Measurements from ENCODE around the gene GYPB. TPM values are rescaled to one million over a fixed set of nuclear protein-coding genes. Genes with fewer than 3 reads are reported as not detected.
"Not testable (repeated sequence)": the region's sequence is repeated elsewhere in the genome, so short reads cannot be mapped to it uniquely, and the experiment has no call there.

Gene GYPB
- 35.2 TPM for total RNA-seq (ENCODE audit: insufficient read depth, low replicate concordance)

DNA sequence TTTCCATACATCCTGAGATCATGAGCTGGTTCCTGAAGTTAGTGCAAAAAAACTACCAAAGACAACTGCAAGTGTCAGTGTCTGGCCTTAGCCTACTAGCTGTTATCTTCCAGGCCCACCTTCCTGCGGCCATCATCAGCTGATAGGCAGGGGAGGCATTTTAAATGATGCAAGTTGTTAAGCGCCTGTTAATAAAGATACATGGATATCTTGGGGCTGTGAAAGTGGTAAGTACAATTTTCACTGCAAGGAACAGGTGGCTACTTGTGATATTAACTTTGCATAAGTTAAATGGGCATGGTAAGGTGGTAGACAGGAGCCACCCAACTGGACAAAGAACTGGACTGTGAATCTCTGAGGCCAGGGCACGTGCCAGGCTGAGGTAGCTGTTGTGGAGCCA, at the start of gene GYPB:
GYPB (minus strand) TSS at position 104 of the 400 bp plus-strand sequence; CDS start at position 11, 93 bp downstream.
- DNase-seq (ENCODE audit: low spot score), result not testable (repeated sequence)

DNA sequence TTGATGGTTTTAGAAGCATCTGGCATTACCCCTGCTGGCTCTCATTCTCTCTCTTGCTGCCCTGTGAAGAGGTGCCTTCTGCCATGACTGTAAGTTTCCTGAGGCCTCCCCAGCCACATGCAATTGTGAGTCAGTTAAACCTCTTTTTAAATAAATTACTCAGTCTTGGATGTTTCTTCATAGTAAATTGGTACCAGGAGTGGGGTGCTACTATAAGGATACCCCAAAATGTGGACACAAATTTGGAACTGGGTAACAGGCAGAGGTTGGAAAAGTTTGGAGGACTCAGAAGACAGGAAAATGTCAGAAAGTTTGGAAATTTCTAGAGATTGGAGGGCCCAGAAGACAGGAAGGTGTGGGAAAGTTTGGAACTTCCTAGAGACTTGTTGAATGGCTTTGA, 42.4 kb upstream of the GYPB start:
- not testable (repeated sequence) for DNase-seq (ENCODE audit: low spot score)

DNA sequence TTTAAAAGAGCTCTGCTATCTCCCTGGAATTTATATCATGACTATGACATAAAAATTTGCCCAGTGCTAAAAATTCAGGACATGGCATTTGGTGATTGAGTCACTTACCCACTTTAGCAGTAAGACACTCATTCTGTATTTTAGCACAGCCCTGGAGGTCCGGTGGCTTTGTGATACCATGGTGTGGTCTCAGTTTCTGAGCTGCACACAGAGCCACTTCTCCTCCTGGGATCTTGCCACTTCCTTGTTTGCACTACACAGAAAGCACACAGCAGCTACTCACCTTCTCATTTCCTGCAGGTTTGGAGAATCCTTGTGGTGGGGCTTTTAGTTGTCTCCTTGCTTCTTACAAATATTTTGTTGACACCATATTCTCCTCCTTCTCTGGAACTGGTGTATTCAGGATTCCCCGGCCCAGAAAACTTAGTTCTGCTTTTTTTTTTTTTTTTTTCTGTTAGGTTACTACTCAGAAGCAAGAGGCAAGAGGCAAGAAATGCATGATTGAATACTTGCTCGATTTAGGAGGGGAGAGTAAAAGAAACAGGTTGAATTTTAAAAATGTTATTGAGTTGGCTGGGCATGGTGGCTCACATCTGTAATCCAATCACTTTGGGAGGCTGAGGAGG, 41.2 kb upstream of the GYPB start:
- not testable (repeated sequence) for DNase-seq (ENCODE audit: low spot score)

DNA sequence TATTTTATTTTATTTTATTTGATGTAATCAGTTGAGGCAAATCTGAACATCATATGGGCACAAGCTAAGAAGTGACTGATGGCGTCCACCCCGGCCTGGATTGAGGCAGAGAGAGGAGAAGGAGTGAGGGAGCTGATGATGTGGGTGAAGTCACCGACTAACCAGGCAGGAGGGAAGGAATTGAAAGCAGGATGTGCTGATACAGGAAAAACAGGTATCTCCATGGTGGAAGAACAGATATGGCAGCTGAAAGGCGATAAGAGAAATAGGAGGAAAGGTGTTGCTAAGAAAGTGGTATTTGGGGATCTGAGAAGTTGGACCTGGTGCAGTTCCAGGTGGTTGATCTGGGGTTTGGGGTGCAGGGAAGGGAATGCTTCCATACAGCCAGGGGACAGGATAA, 37.6 kb upstream of the GYPB start:
- DNase-seq (ENCODE audit: low spot score), result no peak

DNA sequence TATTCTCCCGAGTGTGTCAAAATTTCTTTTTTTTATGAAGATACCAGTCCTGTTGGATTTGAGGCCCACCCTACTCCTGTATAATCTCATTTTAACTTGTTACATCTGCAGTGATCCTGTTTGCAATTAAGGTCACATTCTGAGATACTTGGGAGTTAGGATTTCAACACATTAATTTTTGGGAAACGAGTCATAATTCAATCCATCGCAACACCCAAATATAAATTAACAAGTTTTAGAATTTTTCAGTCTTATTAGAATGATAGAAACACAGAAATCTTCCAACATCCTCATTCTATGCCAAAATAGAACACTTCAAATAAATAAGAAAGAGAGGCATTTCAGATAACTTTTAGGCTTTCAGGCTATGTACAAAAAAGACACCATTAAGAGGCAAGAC, 36.2 kb upstream of the GYPB start:
- not testable (repeated sequence) for DNase-seq (ENCODE audit: low spot score)

DNA sequence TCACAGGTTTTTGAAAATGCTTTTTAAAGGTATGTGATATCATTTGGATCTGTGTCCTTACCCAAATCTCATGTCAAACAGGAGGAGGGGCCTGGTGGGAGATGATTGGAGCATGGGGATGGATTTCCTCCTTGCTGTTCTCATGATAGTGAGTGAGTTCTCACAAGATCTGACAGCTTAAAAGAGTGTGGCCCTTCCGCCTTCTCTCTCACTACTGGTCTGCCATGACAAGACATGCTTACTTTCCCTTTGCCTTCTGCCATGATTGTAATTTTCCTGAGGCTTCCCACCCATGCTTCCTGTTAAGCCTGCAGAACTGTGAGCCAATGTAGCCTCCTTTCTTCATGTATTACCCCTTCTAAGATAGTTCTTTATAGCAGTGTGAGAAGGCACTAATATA, 32.3 kb upstream of the GYPB start:
- not testable (repeated sequence) for DNase-seq (ENCODE audit: low spot score)

DNA sequence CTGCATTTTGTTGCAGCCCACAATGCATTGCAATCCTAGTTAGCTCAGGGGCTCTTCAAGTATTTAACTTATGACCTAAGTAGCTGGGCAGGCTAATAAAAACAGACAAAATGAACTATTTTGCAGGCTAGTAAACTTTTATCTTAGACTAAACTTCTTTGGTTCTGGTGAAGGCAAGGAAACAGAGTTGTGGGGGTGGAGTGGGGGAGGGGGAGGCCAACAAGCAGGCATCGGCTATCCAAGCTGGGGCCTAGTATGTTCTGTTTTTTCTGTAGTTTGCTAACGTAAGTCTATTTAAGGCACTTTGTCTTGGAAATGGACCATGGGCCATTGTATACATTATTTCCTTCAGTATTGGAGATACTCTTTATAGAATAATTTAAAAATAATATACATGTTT, 31.5 kb upstream of the GYPB start:
- DNase-seq (ENCODE audit: low spot score), result not testable (repeated sequence)

DNA sequence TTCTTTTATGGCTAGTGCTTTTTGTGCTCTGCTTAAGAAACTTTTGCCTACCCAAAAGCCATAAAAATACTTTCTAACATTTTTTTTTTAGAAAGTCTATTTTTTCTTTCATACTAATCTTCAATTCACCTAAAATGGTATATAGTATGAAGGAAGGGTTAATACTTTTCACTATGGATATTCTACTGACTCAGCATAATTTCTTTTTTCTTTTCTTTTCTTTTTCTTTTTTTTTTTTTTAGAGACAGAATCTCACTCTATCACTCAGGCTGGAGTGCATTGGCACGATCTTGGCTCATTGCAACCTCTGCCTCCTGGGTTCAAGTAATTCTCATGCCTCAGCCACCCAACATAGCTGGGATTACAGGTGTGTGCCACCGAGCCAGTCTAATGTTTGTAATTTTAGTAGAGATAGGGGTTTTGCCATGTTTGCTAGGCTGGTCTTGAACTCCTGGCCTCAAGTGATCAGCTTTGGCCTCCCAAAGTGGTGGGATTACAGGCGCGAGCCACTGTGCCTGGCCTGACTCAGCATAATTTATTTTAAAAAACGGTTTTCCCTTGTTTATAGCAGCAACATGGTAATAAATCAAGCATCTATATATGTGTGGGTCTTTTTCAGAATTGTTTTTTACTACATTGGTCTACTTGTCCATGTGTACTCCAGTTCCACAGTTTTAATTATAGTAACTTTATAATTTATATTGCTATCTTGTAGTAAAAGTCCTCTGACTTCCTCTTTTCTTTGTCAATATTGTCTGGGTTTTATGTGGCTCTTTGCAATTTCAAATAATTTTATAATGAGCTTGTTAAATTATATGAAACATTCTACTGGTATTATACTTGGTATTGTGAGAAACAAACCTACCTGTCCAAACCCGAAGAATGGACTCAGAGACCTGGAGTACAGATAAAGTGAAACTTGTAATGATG, 30.6 kb upstream of the GYPB start:
- DNase-seq (ENCODE audit: low spot score), result not testable (repeated sequence)

DNA sequence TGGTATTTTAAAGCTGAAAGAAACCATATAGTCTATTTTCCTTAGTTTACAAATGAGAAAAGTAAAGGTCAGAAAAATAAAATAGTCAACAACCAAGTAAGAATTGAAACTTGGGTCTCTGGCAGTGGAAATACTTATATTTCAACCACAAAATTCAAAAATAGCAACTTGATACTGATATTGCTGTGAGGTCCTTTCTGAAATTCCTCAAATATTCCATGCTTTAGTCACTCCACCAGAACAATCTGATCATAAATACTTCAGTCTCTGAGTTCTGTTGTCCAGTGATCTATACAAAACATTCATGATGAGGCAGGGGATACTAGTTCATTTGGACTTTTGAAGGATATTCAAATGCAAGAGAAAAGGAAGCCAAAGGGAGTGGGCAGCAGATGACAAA, 25.8 kb upstream of the GYPB start:
- DNase-seq (ENCODE audit: low spot score), result not testable (repeated sequence)

DNA sequence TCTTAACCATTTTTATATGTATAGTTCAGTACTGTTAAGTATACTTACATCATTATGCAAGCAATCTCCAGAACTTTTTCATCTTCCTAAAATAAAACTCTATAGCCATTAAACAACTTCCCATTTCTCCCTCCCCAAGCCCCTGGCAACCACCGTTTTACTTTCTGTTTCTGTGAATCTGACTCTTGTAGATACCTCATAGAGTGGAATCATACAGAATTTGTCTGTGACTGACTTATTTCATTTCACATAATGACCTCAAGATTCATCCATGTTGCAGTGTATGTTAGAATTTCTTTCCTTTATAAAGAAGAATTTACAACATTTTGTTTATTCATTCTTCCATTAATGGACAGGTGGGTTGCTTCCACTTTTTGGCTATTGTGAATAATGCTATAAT, 13.4 kb upstream of the GYPB start:
- DNase-seq (ENCODE audit: low spot score), result not testable (repeated sequence)

DNA sequence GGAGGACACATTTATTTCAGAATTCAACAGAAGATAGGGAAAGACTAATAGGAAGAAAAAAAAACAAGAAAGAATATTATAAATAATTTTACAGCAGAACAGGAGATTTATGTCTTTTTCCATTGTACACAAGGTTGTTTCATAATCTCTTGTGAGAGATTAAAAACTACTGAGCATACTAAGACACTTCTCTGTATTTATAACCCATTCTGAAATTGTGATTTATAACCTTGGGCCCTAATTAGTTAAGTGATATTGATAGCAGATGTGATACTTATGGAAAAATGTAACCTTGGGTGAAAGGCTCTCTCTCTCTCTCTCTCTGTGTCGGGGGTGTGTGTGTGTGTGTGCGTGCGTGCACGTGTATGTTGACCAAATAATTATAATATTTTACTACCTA, 12.7 kb upstream of the GYPB start:
- DNase-seq (ENCODE audit: low spot score), result not testable (repeated sequence)

DNA sequence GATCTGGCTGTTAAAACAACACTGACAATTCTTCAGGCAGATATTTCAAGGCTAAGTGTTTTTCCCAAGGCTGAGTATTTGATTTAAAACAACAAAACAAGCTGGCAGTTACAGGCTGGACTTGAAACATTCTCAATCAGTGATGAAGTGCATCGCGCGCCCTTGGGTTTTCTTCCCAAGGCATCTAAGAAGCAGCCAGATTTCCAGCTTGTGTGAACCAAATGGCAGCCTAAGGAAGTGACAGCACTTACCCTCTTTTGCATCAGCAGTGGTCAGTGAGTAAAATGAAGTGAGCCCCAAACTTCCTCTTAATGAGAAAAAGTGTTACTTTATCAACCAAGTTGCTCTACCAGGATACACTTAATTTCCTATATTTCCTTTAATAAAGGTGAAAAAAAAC, 12.2 kb upstream of the GYPB start:
- not testable (repeated sequence) for DNase-seq (ENCODE audit: low spot score)

DNA sequence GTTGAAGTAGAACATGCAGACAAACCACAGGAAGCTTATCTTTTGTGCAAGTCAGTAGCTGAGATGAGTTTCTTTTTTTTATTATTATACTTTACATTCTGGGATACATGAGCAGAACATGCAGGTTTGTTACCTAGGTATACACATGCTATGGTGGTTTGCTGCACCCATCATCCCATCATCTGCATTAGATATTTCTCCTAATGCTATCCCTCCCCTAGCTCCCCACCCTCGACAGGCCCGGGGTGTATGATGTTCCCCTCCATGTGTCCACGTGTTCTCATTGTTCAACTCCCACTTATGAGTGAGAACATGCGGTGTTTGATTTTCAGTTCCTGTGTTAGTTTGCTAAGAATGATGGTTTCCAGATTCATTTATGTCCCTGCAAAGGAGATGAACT, 11.5 kb upstream of the GYPB start:
- not testable (repeated sequence) for DNase-seq (ENCODE audit: low spot score)

DNA sequence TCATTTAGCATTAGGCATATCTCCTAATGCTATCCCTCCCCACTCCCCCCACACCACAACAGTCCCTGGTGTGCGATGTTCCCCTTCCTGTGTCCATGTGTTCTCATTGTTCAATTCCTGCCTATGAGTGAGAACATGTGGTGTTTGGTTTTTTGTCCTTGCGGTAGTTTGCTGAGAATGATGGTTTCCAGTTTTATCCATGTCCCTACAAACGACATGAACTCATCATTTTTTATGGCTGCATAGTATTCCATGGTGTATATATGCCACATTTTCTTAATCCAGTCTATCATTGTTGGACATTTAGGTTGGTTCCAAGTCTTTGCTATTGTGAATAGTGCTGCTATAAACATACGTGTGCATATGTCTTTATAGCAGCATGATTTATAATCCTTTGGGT, 7.5 kb upstream of the GYPB start:
- not testable (repeated sequence) for DNase-seq (ENCODE audit: low spot score)

DNA sequence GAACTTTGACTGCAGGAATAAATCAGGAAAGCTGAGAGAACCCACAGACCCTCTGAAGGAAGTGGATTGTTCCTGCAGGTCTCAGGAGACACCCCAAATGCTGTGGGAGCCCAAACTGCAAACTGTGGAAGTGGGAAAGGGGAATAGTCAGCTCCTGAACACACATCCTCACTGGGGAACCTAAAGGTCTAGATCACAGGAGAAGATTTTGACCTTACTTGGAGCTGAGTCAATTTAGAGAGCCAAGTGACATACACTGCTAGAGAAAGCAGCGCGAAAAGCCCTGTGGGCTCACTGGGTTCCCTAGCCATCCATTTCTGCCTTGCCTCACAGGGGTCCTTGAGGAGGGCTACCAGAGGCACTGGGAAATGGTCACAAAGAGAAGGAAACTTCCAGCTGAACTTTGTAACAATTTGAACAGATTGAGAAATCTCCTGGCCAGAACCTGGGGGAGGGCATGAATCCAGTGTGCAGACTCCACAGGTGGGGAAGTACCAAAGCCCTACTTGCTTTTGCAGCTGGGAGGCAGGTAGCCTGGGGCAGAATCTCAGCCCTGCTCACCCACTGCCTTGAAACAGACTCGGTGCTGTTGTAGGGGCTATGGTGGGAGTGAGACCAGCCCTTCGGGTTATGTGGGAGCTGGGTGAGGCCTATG, 5.3 kb upstream of the GYPB start:
- not testable (repeated sequence) for DNase-seq (ENCODE audit: low spot score)

DNA sequence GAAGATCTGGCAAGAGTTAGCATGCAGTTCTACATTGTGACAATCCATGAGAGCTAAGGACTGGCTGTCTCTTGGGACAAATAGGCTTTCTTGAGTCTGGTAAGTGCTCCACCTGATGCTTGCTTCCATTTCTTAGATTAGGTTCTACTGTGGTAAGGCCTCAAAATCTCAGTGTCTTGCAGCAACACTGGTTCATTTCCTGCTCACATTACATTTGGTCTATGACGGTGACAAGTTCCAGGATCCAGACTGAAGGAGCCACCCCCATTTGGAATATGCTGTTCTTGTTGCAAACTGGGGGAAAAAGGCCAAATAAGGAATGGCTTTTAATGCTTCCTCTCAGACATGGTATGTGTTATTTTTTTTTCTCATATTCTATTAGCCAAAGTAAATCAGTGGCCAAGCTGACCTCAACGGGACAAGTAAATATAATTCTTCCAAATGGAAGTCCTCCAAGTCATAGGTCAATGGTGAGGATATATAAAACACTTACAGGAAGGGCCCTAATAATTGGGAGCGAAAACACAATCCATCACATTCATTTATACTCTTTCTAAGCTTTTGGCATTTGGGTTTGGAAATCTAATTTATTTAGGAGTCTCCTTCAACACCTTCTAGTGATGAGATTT, 3.7 kb upstream of the GYPB start:
- not testable (repeated sequence) for DNase-seq (ENCODE audit: low spot score)

DNA sequence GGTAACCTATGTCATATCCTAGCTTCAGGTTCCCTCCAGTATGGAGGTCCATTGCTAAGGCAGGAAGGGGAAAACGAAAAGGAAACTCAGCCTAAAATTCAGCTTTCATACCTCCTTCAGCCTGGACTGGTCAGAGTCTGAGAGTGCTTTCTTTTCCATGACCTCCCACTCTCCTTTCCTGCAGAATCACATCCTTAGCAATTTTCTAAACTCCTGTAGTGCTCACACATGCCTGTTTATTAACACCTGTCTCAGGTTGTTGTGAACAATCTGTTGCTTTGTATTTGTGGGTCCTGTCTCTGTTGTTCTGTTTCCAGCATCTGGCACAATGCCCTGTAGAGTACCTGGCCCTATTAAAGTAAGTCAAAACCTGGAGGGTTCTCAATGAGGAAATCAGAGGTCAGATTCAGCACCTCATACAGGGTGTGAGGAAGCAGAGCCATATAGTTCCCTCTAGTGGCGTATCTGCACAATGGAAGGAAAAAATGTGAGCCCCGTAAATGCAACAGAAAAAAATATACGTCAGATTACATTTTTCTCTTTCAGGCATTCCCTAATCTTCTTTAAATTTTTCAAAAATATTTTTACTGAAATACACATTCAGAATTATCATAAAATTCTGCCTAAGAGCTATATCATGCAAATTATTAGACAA, 2.3 kb upstream of the GYPB start:
- peak; percentile 18 for DNase-seq (ENCODE audit: low spot score)

DNA sequence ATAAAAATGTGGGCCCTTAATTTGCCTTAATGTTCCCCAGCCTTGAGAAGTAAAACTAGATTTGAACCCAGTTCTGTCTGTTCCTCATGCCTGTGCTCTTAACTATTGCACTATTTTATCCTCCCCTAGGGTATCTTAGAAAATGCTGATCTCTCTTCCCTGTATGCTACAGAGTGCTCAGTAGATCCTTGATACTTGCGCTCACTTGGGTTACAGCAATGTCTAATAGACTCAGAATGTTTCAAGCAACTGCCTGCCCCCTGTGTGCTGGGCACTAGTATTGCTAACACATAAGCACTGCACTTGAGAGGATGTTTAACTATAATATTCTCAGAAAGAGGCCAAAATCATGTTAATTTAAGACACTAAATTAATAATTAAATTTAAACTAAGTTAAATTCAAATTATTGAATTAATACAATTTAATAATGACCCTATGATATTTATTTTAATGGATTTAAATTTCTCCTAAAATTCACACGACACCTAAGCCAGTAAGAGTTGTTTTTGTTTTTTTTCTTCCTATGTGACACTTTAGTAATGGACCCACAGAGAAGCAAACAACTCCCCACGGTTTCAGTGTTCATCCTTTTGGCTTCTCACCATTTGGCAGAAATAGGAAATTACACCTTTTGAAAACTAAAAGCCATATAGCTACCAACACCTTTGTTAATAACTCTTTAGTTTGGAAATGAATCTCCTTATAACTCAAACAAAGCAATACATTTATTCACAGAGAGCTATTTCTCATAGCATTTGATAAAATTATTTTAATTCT, 768 bp downstream of the GYPB start:
- DNase-seq (ENCODE audit: low spot score), result not testable (repeated sequence)

DNA sequence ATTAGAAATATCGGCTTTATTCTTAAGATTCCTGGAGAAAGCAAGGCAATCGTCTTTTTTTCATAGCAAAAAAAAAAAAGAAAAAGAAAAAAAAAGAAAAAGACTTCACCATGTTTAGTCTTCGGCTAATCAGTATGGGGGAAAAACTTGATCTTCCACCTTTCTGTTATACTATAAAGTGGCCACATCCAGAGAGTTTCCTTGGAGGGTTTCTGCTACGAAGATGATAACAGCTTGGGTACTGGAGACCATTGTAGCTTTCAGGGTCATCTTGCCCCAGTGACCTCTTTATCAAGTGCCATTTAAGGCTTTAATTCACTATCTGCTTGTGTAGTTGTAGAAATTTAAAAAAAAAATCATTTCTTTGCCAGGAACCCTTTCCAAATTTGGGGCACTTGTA, 1.9 kb downstream of the GYPB start:
- DNase-seq (ENCODE audit: low spot score), result not testable (repeated sequence)

DNA sequence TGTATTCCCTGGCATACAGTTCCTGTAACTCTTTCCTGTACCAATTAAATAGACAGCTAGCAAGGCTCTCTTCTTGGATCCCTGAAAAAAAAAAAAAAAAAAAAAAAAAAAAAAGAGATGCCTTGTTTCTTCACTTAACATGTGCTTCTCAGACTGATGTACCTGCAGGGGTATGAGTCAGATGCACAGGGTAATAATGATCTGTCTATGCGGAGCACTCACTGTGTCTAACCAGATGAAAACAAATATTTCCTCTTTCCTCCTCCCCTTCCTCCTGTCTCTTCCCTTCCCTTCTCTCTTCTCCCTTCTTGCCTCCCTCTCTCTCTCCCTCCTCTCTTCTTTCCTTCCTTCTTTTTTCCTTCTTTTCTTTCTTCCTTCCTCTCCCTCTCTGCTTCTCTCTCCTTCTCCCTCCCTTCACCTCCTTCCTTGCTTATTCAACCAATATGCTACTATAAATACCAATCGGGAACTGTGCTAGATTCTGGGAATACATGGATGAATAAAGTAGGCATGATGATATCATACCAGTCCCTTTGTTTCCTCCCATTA, 3.0 kb downstream of the GYPB start:
- not testable (repeated sequence) for DNase-seq (ENCODE audit: low spot score)
